Activated T-cell treated with anti-CD3 and anti-CD28 coated beads, Interleukin-2, amount 50 U/mL, for 48 hours (primary cell): Measurements from ENCODE around the gene SEC16B.

ENCODE experiments used
- DNase-seq, 2 experiments: peaks; one replicate each; pipeline ENCODE4 v3.0.0-alpha.2; 2020

SEC16B gene

DNA sequence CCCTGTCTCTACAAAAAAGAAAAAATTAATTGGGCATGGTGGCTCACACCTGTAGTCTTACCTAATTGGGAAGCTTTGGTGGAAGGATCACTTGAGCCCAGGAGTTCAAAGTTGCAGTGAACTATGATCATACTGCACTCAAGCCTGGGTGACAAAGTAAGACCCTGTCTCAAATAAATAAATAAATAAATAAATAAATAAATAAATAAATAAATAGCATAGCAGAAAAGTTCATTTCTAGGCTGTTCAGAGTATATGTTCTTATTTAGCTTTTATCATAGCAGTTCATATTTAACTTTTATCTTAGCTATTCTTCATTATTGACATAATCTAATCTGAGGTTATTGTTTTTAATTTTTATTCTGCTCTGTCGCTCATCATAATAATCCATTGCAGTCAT is 8.7 kb upstream of the SEC16B start:
- no peak for DNase-seq

- no peak for DNase-seq
Measured at GRCh38 chr1:177977141-177977540, 7.3 kb upstream of the SEC16B start.

- no peak for DNase-seq
Measured at GRCh38 chr1:177976596-177976995, 6.7 kb upstream of the SEC16B start.

- no peak for DNase-seq
Measured at GRCh38 chr1:177975588-177976495, 6.0 kb upstream of the SEC16B start.

GRCh38 chr1:177973585-177973984 is 3.7 kb upstream of the SEC16B start:
- no peak for DNase-seq

DNA sequence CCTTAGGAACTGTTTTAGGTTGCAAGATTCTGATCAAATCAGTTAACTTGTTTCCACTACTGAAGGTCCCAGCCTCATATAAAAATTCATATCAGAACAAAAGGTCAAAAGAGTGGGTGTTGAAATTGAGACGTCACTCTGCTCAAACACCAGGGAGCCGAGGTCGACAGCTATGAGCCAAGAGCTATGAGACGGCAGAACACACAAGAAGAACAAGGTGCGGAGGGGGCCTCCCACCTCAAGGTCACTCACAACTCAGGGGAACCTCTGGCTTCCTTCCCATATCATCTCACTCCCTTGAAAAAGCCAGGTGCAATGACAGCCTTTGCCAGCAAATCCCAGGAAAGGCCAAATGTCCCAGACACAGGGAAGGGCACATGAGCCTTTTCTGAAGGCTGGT is 749 bp downstream of the SEC16B start:
- DNase-seq: no peak

DNA sequence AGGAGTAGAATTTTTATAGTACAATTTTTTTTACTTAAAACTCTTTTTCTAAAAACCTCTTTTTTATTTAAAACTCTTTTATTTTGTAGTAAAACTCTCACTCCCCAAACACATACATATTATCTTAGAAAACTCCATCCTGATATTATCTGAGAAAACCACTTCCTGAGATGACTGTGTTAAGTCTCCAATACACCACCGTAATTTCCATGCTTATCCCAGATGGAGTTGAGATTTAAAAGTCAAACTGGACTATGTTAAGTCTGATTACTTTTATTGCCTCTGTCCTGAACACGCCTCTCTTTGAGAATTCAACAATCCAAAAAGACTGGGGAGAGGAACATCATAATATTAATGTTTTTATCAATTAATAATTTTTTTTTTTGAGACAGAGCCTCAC is 3.7 kb downstream of the SEC16B start:
- no peak for DNase-seq

GRCh38 chr1:177965293-177965692 is 4.6 kb downstream of the SEC16B start:
- DNase-seq: no peak

GRCh38 chr1:177964336-177964735 is 5.5 kb downstream of the SEC16B start:
- DNase-seq: no peak

- no peak for DNase-seq
Measured at GRCh38 chr1:177960939-177961622, 8.8 kb downstream of the SEC16B start.

- DNase-seq: no peak
Measured at GRCh38 chr1:177959811-177960515, 9.9 kb downstream of the SEC16B start.

- DNase-seq: no peak
Measured at GRCh38 chr1:177958092-177958491, 11.8 kb downstream of the SEC16B start.

- DNase-seq: no peak
Measured at GRCh38 chr1:177954076-177954475, 15.8 kb downstream of the SEC16B start.

- DNase-seq: no peak
Measured at GRCh38 chr1:177953549-177953948, 16.3 kb downstream of the SEC16B start.

DNA sequence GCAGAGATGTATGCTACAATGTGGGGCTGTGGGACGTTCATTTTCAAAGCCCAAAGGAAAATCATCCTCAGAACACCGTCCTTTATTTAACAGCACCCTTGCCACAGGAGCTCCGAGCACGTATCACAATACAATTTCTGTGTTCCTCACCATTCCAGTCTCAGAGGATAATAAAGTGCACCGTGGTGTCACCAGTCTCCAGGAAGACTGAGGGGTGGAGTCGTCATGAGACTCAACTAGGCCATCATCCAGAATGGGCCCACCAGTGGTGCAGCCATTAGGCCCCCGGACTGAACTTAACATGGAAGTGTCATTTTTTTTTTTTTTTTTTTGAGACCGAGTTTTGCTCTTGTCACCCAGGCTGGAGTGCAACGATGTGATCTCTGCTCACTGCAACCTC is 17.2 kb downstream of the SEC16B start:
- DNase-seq: no peak

GRCh38 chr1:177952249-177952648 is 17.6 kb downstream of the SEC16B start:
- DNase-seq: no peak

DNA sequence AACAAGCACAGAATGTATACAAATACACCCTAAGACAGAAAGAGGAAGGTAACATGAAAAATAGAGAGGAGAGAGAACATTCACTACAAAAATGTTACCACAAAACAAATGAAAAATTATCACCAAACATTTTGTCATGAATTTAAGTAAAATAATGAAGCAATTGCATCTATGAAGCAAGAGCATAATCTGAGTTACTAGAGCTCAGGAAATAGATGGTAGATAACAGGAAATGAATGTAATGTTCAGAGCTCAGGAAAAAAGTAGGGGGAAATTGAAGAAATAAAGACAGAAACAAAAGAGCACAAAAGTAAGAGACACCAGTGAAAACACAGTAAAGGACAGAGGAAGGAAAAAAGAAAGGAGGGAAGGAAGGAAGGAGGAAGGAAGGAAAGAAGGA is 19.4 kb downstream of the SEC16B start:
- no peak for DNase-seq

- DNase-seq: peak; percentile 36 to 44
Measured at GRCh38 chr1:177948336-177948972, 21.4 kb downstream of the SEC16B start.

- no peak for DNase-seq
Measured at GRCh38 chr1:177947623-177948022, 22.2 kb downstream of the SEC16B start.

DNA sequence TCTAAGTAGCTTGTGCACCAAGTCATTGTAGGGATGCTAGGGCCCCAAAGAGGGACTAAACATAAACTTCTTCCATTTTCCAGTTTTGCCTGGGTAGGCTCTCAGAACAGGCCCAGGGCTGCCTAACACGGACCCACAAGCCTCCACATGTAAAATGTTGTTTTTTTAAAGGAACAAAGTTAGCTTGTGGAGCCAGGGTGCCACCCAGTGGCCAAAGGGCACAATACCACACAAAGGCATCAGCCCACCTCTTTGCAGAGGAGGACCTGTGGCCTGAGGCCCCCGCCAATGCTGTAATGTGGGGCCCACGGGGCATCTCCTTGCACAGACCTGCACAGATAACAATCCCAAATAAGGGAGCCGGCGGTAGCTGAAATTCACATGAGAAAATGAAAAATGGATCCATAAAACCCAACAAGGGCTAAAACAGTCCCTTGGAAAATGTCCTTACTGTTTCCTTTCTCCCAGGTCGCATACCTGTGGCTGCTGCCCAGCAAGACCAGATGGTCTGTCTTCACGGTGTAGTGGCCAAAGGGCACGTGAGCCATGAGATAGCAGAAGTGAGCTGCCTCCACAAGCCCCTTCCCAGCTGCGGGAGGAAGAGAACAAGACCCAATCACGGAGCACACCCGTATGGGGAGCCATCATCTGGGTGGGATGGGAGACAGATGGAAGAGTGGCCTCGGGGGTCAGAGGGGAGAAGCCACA is 23.8 kb downstream of the SEC16B start:
- DNase-seq: peak; percentile 59 to 61

DNA sequence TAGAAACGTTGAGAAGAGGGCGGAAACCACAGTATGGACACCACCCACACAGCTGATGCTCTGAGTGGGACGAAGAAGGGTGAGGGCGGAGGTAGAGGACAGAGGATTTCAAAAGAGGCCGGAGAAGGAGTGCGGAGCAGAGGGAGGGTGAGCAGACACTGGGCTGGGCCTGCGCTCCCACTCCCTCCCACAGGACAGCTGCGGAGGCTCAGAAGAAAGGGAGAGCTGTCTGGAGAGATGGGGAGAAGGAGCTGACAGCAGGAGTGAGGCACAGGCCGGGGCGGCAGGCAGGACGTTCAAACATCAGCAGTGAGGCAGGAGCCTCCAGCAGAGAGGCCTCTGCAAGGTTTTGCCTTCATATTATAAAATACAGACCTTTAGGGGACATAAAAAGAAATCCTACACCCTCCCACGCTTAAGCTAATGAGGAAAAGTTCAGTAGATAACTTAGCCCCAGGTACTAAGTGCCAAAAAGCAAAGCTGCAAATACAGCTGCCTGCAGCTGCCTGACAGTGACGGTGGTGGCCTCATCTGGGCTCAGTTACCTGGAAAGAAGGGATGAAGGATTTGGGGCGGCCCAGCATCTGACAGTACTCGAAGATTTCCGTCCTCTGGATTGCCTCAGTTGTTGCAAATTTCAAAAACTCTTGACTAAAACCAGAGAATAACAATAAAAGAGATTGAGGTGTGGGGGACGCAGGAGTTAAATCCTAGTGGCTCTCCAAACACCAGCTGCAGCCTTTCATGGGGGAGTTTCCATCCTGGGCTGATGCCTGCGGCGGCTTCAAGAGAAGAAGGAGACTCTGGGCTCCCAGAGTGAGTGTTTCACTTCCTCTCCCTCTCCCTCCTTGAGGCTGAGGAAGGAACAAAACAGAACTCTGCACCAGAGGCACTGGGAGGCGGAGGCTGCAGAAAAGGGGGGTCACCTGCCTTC is 25.6 kb downstream of the SEC16B start:
- no peak for DNase-seq
